Endothelial cell of umbilical vein (primary cell): ENCODE measurements around the gene GPR68. TPM values are rescaled to one million over a fixed set of nuclear protein-coding genes. Genes with fewer than 3 reads are reported as not detected.

Experiments used
- BruUV-seq: library from RNA; stranded (reverse); fragments of 400-500 nt; replicated peaks from 2 replicates; lab custom pipeline; 2021; lab: Mats Ljungman, UMichigan
- CTCF ChIA-PET: fragments of 300-600, 350-600 bp; sonication (Branson Sonifier 250); formaldehyde crosslinking; loops from one replicate; lab custom pipeline; 2021; ENCODE audit warnings: antibody characterized with exemption, inconsistent platforms; lab: Charles Lee
- POLR2A ChIA-PET: fragments of 300-600, 350-600 bp; sonication (Branson Sonifier 250); formaldehyde crosslinking; loops from one replicate; lab custom pipeline; 2021; ENCODE audit warnings: antibody characterized with exemption, inconsistent platforms; lab: Charles Lee
- DNase-seq: peaks from one replicate; pipeline ENCODE4 v3.0.0-alpha.2; 2011; ENCODE audit warnings: low read depth, low spot score
- FAIRE-seq: peaks from 2 replicates; lab custom pipeline; 2011; peaks lifted over from hg19 to GRCh38; lab: Jason Lieb, UNC
- H2AFZ ChIP-seq: 2 replicates; pipeline ENCODE4 v1.6.0; 2012; ENCODE audit warnings: low read depth, low read length, control low read depth, inconsistent platforms
- H3K27ac ChIP-seq: 2 replicates; pipeline ENCODE4 v1.5.1; 2011; ENCODE audit warnings: low read depth, mild to moderate bottlenecking, control low read depth, low read length, moderate library complexity; ENCODE audit not compliant: insufficient read depth
- H3K27me3 ChIP-seq, 2 experiments: 2 replicates each; pipeline versions ENCODE4 v1.6.0 to v1.6.1; 2011; ENCODE audit warnings: low read length in 2 of 2, mixed read lengths in 1 of 2; ENCODE audit not compliant: control insufficient read depth in 2 of 2, insufficient read depth in 2 of 2
- H3K36me3 ChIP-seq, 2 experiments: 2 replicates in 1 of 2; 3 replicates in 1 of 2; pipeline ENCODE4 v1.5.1; 2011; ENCODE audit warnings: low read length in 2 of 2, mild to moderate bottlenecking in 1 of 2, moderate library complexity in 1 of 2; ENCODE audit not compliant: control insufficient read depth in 2 of 2, insufficient read depth in 2 of 2; ENCODE audit errors: extremely low read depth in 1 of 2
- H3K4me1 ChIP-seq: 3 replicates; pipeline ENCODE4 v1.5.1; 2011; ENCODE audit warnings: mild to moderate bottlenecking, low read length; ENCODE audit not compliant: control insufficient read depth, insufficient read depth; ENCODE audit errors: extremely low read depth
- H3K4me2 ChIP-seq: 2 replicates; pipeline ENCODE4 v1.6.1; 2011; ENCODE audit warnings: low read length, control low read depth, mixed read lengths; ENCODE audit not compliant: insufficient read depth
- H3K4me3 ChIP-seq, 3 experiments: fragments of 200-600 bp in 1 of 3; sonication (generic), shearing (Covaris generic) in 1 of 3; replicated peaks in 1 of 3; 2 replicates each; pipeline ENCODE4 v1.5.1; 2011 to 2016; ENCODE audit warnings: control low read depth in 3 of 3, low read length in 3 of 3, mild to moderate bottlenecking in 2 of 3, inconsistent platforms in 1 of 3, low read depth in 1 of 3, moderate library complexity in 1 of 3; ENCODE audit not compliant: insufficient read depth in 1 of 3
- H3K79me2 ChIP-seq: 2 replicates; pipeline ENCODE4 v1.6.0; 2012; ENCODE audit warnings: low read length, inconsistent platforms; ENCODE audit not compliant: control insufficient read depth, insufficient read depth
- H3K9ac ChIP-seq: replicated peaks from 2 replicates; pipeline ENCODE3; 2011; ENCODE audit warnings: low read length, control low read depth; ENCODE audit not compliant: insufficient read depth; ENCODE audit errors: extremely low read depth
- H3K9me1 ChIP-seq: replicated peaks from 3 replicates; pipeline ENCODE4 v1.6.0; 2011; ENCODE audit warnings: mild to moderate bottlenecking, low read length; ENCODE audit not compliant: control insufficient read depth, insufficient read depth; ENCODE audit errors: extremely low read depth
- H3K9me3 ChIP-seq: replicated peaks from 2 replicates; pipeline ENCODE4 v1.5.1; 2012; ENCODE audit warnings: low read length, inconsistent platforms; ENCODE audit not compliant: control insufficient read depth, insufficient read depth
- H4K20me1 ChIP-seq: replicated peaks from 2 replicates; pipeline ENCODE3; 2011; ENCODE audit warnings: mild to moderate bottlenecking, low read length; ENCODE audit not compliant: control insufficient read depth, insufficient read depth; ENCODE audit errors: extremely low read depth
- CTCF ChIP-seq, 2 donors: IDR thresholded peaks; 1 replicate in 1 of 2; 2 replicates in 1 of 2; pipeline ENCODE4 v1.5.1; 2011; ENCODE audit warnings: low read length in 2 of 2, mild to moderate bottlenecking in 2 of 2, moderate library complexity in 2 of 2, control low read depth in 1 of 2, inconsistent platforms in 1 of 2, low read depth in 1 of 2; ENCODE audit not compliant: insufficient read depth in 1 of 2; ENCODE audit errors: extremely low read depth in 1 of 2
- EZH2 ChIP-seq: IDR thresholded peaks from 2 replicates; pipeline ENCODE4 v1.6.1; 2012; ENCODE audit warnings: borderline replicate concordance, low read depth, mild to moderate bottlenecking, moderate library complexity, low read length, inconsistent platforms; ENCODE audit not compliant: severe bottlenecking
- FOS ChIP-seq: IDR thresholded peaks from 2 replicates; pipeline ENCODE4 v1.6.1; 2011; ENCODE audit warnings: mild to moderate bottlenecking, low read length, moderate library complexity, borderline replicate concordance; ENCODE audit not compliant: insufficient read depth
- GATA2 ChIP-seq: IDR thresholded peaks from 2 replicates; pipeline ENCODE4 v1.7.0; 2011; ENCODE audit warnings: low read depth, mild to moderate bottlenecking, moderate library complexity, mixed read lengths, low read length; ENCODE audit not compliant: insufficient read length, insufficient read depth
- JUN ChIP-seq: IDR thresholded peaks from 2 replicates; pipeline ENCODE4 v1.6.1; 2011; ENCODE audit warnings: borderline replicate concordance, low read depth; ENCODE audit not compliant: insufficient read length, insufficient read depth
- MAX ChIP-seq: IDR thresholded peaks from 2 replicates; pipeline ENCODE4 v1.6.1; 2011; ENCODE audit not compliant: insufficient read depth, insufficient read length
- MYC ChIP-seq: IDR thresholded peaks from one replicate; pipeline ENCODE4 v1.6.1; 2011; ENCODE audit warnings: mild to moderate bottlenecking, low read depth, low read length
- POLR2A ChIP-seq: IDR thresholded peaks from 2 replicates; pipeline ENCODE4 v1.6.1; 2012; ENCODE audit warnings: low read depth, mild to moderate bottlenecking, control low read depth, low read length
- POLR2AphosphoS5 ChIP-seq: IDR thresholded peaks from 2 replicates; pipeline ENCODE4 v1.6.1; 2012; ENCODE audit warnings: low read depth, mild to moderate bottlenecking, control low read depth, low read length, moderate library complexity; ENCODE audit not compliant: insufficient read depth
- dilution Hi-C: fragments of 300-500 bp; cut with MboI; formaldehyde crosslinking; loops from one replicate; pipeline ENCODE4 v1.15.0; 2019; ENCODE audit warnings: low sequenced_read_pairs; ENCODE audit not compliant: extremely low pct_ligation_motif_present
- intact Hi-C: fragments of 100-400 bp; cut with micrococcal nuclease; formaldehyde crosslinking; loops from one replicate; pipeline ENCODE4 v1.10.0; 2022
- polyA plus RNA-seq, 4 experiments: library from polyadenylated mRNA; depleted of rRNA in 3 of 4; stranded (reverse) in 3 of 4; unstranded in 1 of 4; fragments of >200 nt; gene quantifications; 2 replicates each; pipeline versions ENCODE4 v1.2.1 to v1.2.3, GENCODE V29; 2011 to 2012; ENCODE audit warnings: missing spikeins in 1 of 4
- total RNA-seq: library from RNA; stranded (reverse); gene quantifications from 2 replicates; pipeline ENCODE4 v1.2.3, GENCODE V29; 2021

The GPR68 gene
- total and polyA plus RNA-seq, 2 donors (not counting 3 experiments of a cell fraction or from before 2014, with no cell fraction given): 0.24 to 0.36 TPM

GRCh38 chr14:91232052-91232451 lies 12.5 kb downstream of the GPR68 start:
- DNase-seq: no peak
- H4K20me1 ChIP-seq: no peaks in the 10 kb centered on the region
- H3K9me3 ChIP-seq: no peaks in the 10 kb centered on the region
- BruUV-seq: no TSS peak
- no peak for TF ChIP-seq GATA2
- TF ChIP-seq FOS: no peak
- no peak overlapping the region for H2AFZ ChIP-seq
- H3K79me2 ChIP-seq: no peaks in the 10 kb centered on the region
- CTCF ChIA-PET: no interaction called here
- dilution Hi-C loops (no loop called here), intact Hi-C loops (no loop called here)
- H3K36me3 ChIP-seq: no peaks in the 10 kb centered on the region
- no peak overlapping the region for H3K9ac ChIP-seq
- no peaks in the 10 kb centered on the region for H3K9me1 ChIP-seq
- H3K4me2 ChIP-seq: no peak overlapping the region
- H3K27ac ChIP-seq: no peak overlapping the region
- no peak overlapping the region for H3K4me3 ChIP-seq
- POLR2A ChIA-PET: no interaction called here
- FAIRE-seq: no peak
- H3K4me1 ChIP-seq: peaks cover 10% of the 10 kb centered on the region
- no peaks in the 10 kb centered on the region for H3K27me3 ChIP-seq

- BruUV-seq: no TSS peak
- dilution Hi-C loops (no loop called here), intact Hi-C loops (no loop called here)
- Histone ChIP-seq H3K9ac (no peak overlapping the region), H3K27me3 (no peaks in the 10 kb centered on the region), H3K36me3 (no peaks in the 10 kb centered on the region), H3K9me1 (no peaks in the 10 kb centered on the region), H3K9me3 (no peaks in the 10 kb centered on the region), H3K4me1 (peaks cover 10% of the 10 kb centered on the region), H3K4me3 (no peak overlapping the region), H2AFZ (no peak overlapping the region), H4K20me1 (no peaks in the 10 kb centered on the region), H3K27ac (no peak overlapping the region), H3K79me2 (no peaks in the 10 kb centered on the region), H3K4me2 (no peak overlapping the region)
- POLR2A ChIA-PET: no interaction called here
- FAIRE-seq (no peak), DNase-seq (no peak)
- CTCF ChIA-PET: no interaction called here
- TF ChIP-seq POLR2A (no peak), CTCF (IDR thresholded peaks at IDR 0.05; ENCODE audit: extremely low read depth in 1 of 2, insufficient read depth in 1 of 2, low read depth in 1 of 2, low read length in 2 of 2) (no peak), POLR2AphosphoS5 (no peak), GATA2 (no peak), MYC (no peak), MAX (no peak), EZH2 (no peak), JUN (no peak), FOS (no peak)
Measured at GRCh38 chr14:91231446-91231845, 13.1 kb downstream of the GPR68 start.
